T follicular helper cell (primary cell): Measurements from ENCODE around the gene GREM2.

Experiments
- DNase-seq: peaks from one replicate; pipeline ENCODE4 v3.0.0-alpha.2; 2020; ENCODE audit warnings: low read depth

GREM2 gene

GRCh38 chr1:240455228-240455821 is 156.6 kb downstream of the GREM2 start:
- no peak for DNase-seq

- DNase-seq, result no peak
These were observed 166.6 kb downstream of the GREM2 start for GRCh38 chr1:240445369-240445768.

DNA sequence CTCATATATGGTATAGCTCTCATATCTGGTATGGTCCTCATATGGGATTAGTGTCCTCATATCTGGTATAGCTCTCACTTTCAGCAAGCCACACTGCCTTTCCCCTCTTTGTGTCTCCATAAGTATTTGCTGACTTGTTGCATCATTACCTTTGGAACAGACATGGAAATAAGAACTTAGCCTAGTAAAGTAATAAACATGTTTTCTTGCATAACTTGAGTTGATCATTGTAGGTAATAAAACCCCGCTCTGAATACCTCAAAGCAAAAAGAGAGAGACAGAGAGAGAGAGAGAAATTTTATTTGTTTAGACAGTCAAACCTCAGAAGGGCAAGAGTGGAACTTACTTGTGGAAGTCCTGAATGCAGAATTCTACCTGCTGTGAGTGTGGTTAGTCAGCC is 170.3 kb downstream of the GREM2 start:
- DNase-seq, result no peak
